ENCODE data around the gene LMBR1. TPM values are rescaled to one million over a fixed set of nuclear protein-coding genes. Genes with fewer than 3 reads are reported as not detected.

Gene LMBR1
- total RNA-seq, 1 experiment from 2014 or later: 82.6 TPM

GRCh38 chr7:156765901-156766656 lies 126.9 kb downstream of the LMBR1 start:
- ChIA-PET CTCF (no interaction called here), POLR2A (no interaction called here)
- intact Hi-C loops (cut with micrococcal nuclease; ENCODE audit: unreplicated experiment) (loop anchor here (10.0 kb wide), 1 partner anchor 111 kb away; no protein-coding TSS in a partner anchor), in situ Hi-C loops (cut with HindIII; ENCODE audit: low pct_unique_long_range_greater_than_20kb, low sequenced_read_pairs) (no loop called here)
- H3K27me3 ChIP-seq (ENCODE audit: control insufficient read depth, insufficient read depth, low read length): no peaks in the 10 kb centered on the region
- TF ChIP-seq TCF7L2 (IDR thresholded peaks at IDR 0.05; ENCODE audit: low read depth, low read length) (no peak), REST (IDR thresholded peaks at IDR 0.05; ENCODE audit: insufficient read depth in 1 of 2, low read depth in 2 of 2, low read length in 1 of 2) (no peak)
- DNase-seq (ENCODE audit: low read depth, low spot score) (no peak), ATAC-seq (no peak)
- H3K36me3 ChIP-seq (ENCODE audit: control insufficient read depth, insufficient read depth, low read length): no peaks in the 10 kb centered on the region
- H3K4me1 ChIP-seq (ENCODE audit: control insufficient read depth, insufficient read depth, low read length): no peaks in the 10 kb centered on the region
- BruUV-seq (replicated peaks): no TSS peak
- no peaks in the 10 kb centered on the region; the same call in 1 of the 2 replicates for H3K9me3 ChIP-seq (ENCODE audit: control insufficient read depth, insufficient read depth, low read depth, low read length)
- no peak overlapping the region for H3K27ac ChIP-seq (ENCODE audit: low read length)
- H3K4me3 ChIP-seq (ENCODE audit: low read depth in 2 of 2, low read length in 2 of 2): no peak overlapping the region

DNA sequence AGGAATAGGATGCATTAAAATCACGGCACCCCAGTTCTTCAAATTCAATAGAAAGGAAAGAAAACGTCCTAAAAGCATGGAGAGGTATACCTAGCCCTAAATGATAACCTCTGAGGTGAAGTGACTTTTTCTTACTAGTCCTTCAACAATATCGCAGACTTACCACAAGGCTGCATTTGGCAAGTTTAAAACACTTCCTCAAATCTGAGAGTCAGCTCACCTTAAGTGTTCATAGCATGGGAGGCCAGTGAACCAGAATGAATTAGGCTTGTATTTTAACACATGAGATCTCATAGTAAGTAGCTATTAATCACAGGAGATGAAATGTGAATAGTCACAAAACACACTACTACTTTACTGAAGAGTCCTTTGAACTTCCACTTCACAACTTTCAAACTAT lies 128.2 kb downstream of the LMBR1 start:
- peaks cover 7% of the 10 kb centered on the region; the same call in 1 of the 2 replicates for H3K9me3 ChIP-seq (ENCODE audit: control insufficient read depth, insufficient read depth, low read depth, low read length)
- H3K27me3 ChIP-seq (ENCODE audit: control insufficient read depth, insufficient read depth, low read length): no peaks in the 10 kb centered on the region
- CTCF ChIA-PET: no interaction called here
- BruUV-seq (replicated peaks): no TSS peak
- DNase-seq (ENCODE audit: low read depth, low spot score): no peak
- intact Hi-C loops (cut with micrococcal nuclease; ENCODE audit: unreplicated experiment): loop anchor here (10.0 kb wide), 1 partner anchor 110 kb away; no protein-coding TSS in a partner anchor
- H3K27ac ChIP-seq (ENCODE audit: low read length): no peak overlapping the region
- no peaks in the 10 kb centered on the region for H3K4me1 ChIP-seq (ENCODE audit: control insufficient read depth, insufficient read depth, low read length)
- H3K36me3 ChIP-seq (ENCODE audit: control insufficient read depth, insufficient read depth, low read length): no peaks in the 10 kb centered on the region
- POLR2A ChIA-PET: no interaction called here
- no peak for TF ChIP-seq CTCF (IDR thresholded peaks at IDR 0.05)
- no peak for TF ChIP-seq POLR2AphosphoS5 (IDR thresholded peaks at IDR 0.05; ENCODE audit: low read depth, low read length)
- no peak for TF ChIP-seq REST (IDR thresholded peaks at IDR 0.05; ENCODE audit: insufficient read depth in 1 of 2, low read depth in 2 of 2, low read length in 1 of 2)
- TF ChIP-seq TCF7L2 (IDR thresholded peaks at IDR 0.05; ENCODE audit: low read depth, low read length): no peak
- TF ChIP-seq SIN3A (IDR thresholded peaks at IDR 0.05; ENCODE audit: borderline replicate concordance, insufficient read depth, low read depth, low read length): no peak
- in situ Hi-C loops (cut with HindIII; ENCODE audit: low pct_unique_long_range_greater_than_20kb, low sequenced_read_pairs): no loop called here
- no peak overlapping the region for H3K4me3 ChIP-seq (ENCODE audit: low read depth in 2 of 2, low read length in 2 of 2)
- ATAC-seq: no peak
